HUES6 (cell line): ENCODE measurements around the gene NDEL1.

Experiments used
- H3K27ac ChIP-seq: 2 replicates; pipeline ENCODE4 v1.7.0; 2013; ENCODE audit warnings: low read depth, mild to moderate bottlenecking, low read length, inconsistent platforms
- H3K27me3 ChIP-seq: 2 replicates; pipeline ENCODE4 v1.6.1; 2013; ENCODE audit warnings: low read length; ENCODE audit not compliant: control insufficient read depth, insufficient read depth
- H3K36me3 ChIP-seq: 2 replicates; pipeline ENCODE4 v1.6.1; 2013; ENCODE audit warnings: low read length; ENCODE audit not compliant: control insufficient read depth, insufficient read depth
- H3K4me1 ChIP-seq: 2 replicates; pipeline ENCODE4 v1.6.1; 2013; ENCODE audit warnings: low read length; ENCODE audit not compliant: control insufficient read depth, insufficient read depth
- H3K4me3 ChIP-seq: 2 replicates; pipeline ENCODE4 v1.5.1; 2013; ENCODE audit warnings: low read depth, low read length
- H3K9ac ChIP-seq: one replicate; pipeline ENCODE4 v1.6.1; 2013; ENCODE audit warnings: mild to moderate bottlenecking, low read length
- H3K9me3 ChIP-seq: 2 replicates; pipeline ENCODE4 v1.6.1; 2013; ENCODE audit warnings: low read depth, low read length; ENCODE audit not compliant: control insufficient read depth, insufficient read depth

NDEL1 gene

GRCh38 chr17:8401107-8401506, 34.6 kb upstream of the NDEL1 start:
- H3K36me3 ChIP-seq: no peaks in the 10 kb centered on the region
- no peaks in the 10 kb centered on the region for H3K9me3 ChIP-seq
- no peak overlapping the region for H3K4me3 ChIP-seq

GRCh38 chr17:8402921-8403536, 32.7 kb upstream of the NDEL1 start:
- Histone ChIP-seq H3K9ac (no peak overlapping the region), H3K36me3 (no peaks in the 10 kb centered on the region), H3K27me3 (peaks cover 3% of the 10 kb centered on the region; the same call in 1 of the 2 replicates)

More at GRCh38 chr17:8401107-8401506, 34.6 kb upstream of the NDEL1 start:
- H3K9ac ChIP-seq: no peak overlapping the region
- H3K4me1 ChIP-seq: no peaks in the 10 kb centered on the region
- peaks cover 19% of the 10 kb centered on the region; the same call in 1 of the 2 replicates for H3K27me3 ChIP-seq
- H3K27ac ChIP-seq: no peak overlapping the region

GRCh38 chr17:8405499-8406016, 30.1 kb upstream of the NDEL1 start:
- Histone ChIP-seq H3K36me3 (no peaks in the 10 kb centered on the region), H3K4me1 (peaks cover 10% of the 10 kb centered on the region), H3K27me3 (no peaks in the 10 kb centered on the region), H3K9me3 (no peaks in the 10 kb centered on the region), H3K4me3 (no peak overlapping the region), H3K9ac (no peak overlapping the region), H3K27ac (no peak overlapping the region)

More at GRCh38 chr17:8402921-8403536, 32.7 kb upstream of the NDEL1 start:
- H3K27ac ChIP-seq: no peak overlapping the region
- no peaks in the 10 kb centered on the region for H3K9me3 ChIP-seq
- no peak overlapping the region for H3K4me3 ChIP-seq
- H3K4me1 ChIP-seq: peaks cover under 1% of the 10 kb centered on the region; the same call in 1 of the 2 replicates

DNA sequence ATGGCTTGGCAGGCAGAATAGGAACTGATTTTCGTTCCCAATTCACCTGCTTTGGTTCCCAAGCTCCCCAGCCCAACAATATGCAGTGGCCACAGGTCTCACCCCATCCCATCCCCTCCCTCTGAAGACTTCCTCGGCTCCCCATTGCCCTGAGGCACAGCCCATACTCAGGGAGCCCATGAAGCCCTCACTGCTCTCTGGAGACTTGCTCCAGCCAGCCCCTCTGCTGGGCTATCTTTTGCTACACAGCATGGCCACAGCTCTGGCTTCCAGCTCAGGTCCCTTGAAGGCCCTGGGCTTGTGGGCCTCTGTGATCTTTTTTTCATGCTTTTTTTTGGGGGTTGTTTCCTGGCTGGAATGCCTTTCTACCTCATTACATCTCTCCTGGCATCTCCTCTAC, 29.5 kb upstream of the NDEL1 start:
- Histone ChIP-seq H3K9me3 (no peaks in the 10 kb centered on the region), H3K4me1 (peaks cover 13% of the 10 kb centered on the region), H3K27me3 (no peaks in the 10 kb centered on the region), H3K27ac (no peak overlapping the region), H3K36me3 (no peaks in the 10 kb centered on the region), H3K4me3 (no peak overlapping the region), H3K9ac (no peak overlapping the region)

DNA sequence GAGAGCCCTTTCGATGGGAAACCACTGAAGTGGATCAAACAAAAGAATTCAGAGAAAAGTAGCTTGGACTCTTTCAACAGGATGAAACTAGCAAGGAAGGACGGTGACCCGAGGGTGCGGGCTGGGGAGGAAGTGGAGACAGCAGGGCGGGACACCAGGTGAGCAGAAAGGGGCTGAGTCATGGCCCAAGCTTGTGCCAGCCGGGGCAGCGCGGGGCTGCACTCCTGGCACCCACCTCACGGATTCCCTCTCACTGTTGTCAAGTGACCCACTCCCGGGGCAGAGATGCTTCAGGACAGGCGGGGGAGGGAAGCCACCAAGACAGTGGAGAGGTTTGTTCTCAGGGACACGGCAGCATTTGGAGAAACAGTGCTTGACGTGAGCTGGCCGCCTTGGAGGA, 27.3 kb upstream of the NDEL1 start:
- H3K9ac ChIP-seq: no peak overlapping the region
- no peak overlapping the region for H3K4me3 ChIP-seq
- H3K36me3 ChIP-seq: no peaks in the 10 kb centered on the region
- H3K9me3 ChIP-seq: no peaks in the 10 kb centered on the region
- no peaks in the 10 kb centered on the region for H3K27me3 ChIP-seq
- no peak overlapping the region for H3K27ac ChIP-seq
- peaks cover 13% of the 10 kb centered on the region for H3K4me1 ChIP-seq

DNA sequence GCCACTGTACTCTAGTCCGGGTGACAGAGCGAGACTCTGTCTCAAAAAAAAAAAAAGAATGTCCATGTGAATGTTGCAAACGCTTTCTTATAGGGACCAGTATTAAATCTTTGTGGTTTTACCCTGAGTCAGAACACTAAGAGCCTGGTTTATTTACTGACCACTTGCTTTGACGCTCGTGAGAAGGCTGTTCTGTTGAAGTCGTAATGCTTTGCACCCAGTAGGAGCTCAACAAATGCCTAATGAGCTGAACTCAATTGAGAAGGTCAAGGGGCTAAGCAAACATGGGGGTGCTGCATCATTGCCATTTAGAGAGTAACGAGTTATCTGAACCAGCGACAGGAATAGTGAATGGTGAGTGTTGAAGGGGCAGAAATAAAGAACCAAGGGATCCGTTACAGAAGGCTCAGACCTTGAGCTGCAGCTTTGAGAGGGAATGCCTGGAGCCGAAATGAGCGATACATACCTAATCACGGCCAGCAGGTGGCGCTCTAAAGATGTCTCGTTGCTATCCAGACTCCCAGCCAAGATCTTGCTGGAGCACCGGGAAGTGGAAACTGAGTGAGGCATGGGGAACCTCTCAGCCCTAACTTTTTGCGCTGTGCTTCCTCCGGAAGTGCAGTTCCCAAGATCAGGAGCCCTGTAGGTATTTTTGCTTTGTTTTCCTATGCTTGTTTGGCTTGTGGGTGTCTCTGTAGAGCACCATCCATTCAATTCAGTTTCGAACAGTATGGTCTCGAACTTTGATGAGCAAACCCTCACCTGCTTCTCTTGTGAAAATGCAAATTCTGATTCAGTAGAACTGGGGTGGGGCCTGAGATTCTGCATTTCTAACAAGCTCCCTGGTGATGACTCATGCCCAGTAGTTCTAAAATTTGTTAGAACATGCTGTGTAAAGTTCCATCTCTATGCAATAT, 25.5 kb upstream of the NDEL1 start:
- Histone ChIP-seq H3K36me3 (no peaks in the 10 kb centered on the region), H3K4me3 (no peak overlapping the region), H3K27ac (no peak overlapping the region), H3K27me3 (no peaks in the 10 kb centered on the region), H3K9me3 (no peaks in the 10 kb centered on the region), H3K4me1 (peaks cover 13% of the 10 kb centered on the region), H3K9ac (no peak overlapping the region)

GRCh38 chr17:8410883-8411238, 24.8 kb upstream of the NDEL1 start:
- Histone ChIP-seq H3K9ac (no peak overlapping the region), H3K27ac (no peak overlapping the region), H3K4me3 (no peak overlapping the region), H3K9me3 (no peaks in the 10 kb centered on the region), H3K4me1 (peaks cover 13% of the 10 kb centered on the region), H3K36me3 (no peaks in the 10 kb centered on the region), H3K27me3 (no peaks in the 10 kb centered on the region; the same call in 1 of the 2 replicates)

GRCh38 chr17:8412089-8412488, 23.6 kb upstream of the NDEL1 start:
- H3K9ac ChIP-seq: no peak overlapping the region
- peaks cover 13% of the 10 kb centered on the region for H3K4me1 ChIP-seq
- H3K4me3 ChIP-seq: no peak overlapping the region
- H3K9me3 ChIP-seq: no peaks in the 10 kb centered on the region
- no peak overlapping the region for H3K27ac ChIP-seq
- H3K36me3 ChIP-seq: no peaks in the 10 kb centered on the region
- peaks cover 5% of the 10 kb centered on the region; the same call in 1 of the 2 replicates for H3K27me3 ChIP-seq

DNA sequence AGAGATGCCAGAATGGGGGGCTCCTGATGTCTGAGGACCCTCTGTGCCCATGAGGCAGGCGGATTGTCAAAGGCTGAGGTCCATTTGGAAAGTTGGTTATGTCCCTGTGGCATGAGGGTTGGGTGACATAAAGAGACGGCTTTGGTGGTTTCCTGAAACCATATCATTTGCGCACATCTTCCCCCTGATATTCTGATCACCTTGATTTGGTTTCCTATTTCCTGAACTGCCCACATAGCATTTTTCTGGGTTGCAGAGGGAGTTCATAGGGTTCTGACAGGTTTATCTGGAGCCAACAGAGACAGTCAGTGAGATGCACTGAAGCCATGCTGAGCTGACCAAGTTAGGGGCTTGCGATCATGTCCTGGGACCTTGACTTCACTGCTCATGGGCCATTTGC, 22.4 kb upstream of the NDEL1 start:
- H3K9ac ChIP-seq: no peak overlapping the region
- H3K9me3 ChIP-seq: no peaks in the 10 kb centered on the region
- H3K27ac ChIP-seq: no peak overlapping the region
- no peak overlapping the region for H3K4me3 ChIP-seq
- H3K27me3 ChIP-seq: peaks cover 5% of the 10 kb centered on the region; the same call in 1 of the 2 replicates
- no peaks in the 10 kb centered on the region for H3K36me3 ChIP-seq
- H3K4me1 ChIP-seq: peaks cover 10% of the 10 kb centered on the region

- H3K9me3 ChIP-seq: no peaks in the 10 kb centered on the region
- H3K27me3 ChIP-seq: peaks cover 5% of the 10 kb centered on the region; the same call in 1 of the 2 replicates
- H3K9ac ChIP-seq: no peak overlapping the region
- H3K4me1 ChIP-seq: peaks cover 6% of the 10 kb centered on the region; the same call in 1 of the 2 replicates
- no peak overlapping the region for H3K4me3 ChIP-seq
- H3K36me3 ChIP-seq: no peaks in the 10 kb centered on the region
- H3K27ac ChIP-seq: no peak overlapping the region
Observed at GRCh38 chr17:8413938-8414337, 21.7 kb upstream of the NDEL1 start.

GRCh38 chr17:8417806-8418205, 17.9 kb upstream of the NDEL1 start:
- Histone ChIP-seq H3K27me3 (peaks cover 5% of the 10 kb centered on the region; the same call in 1 of the 2 replicates), H3K36me3 (no peaks in the 10 kb centered on the region), H3K4me3 (no peak overlapping the region), H3K27ac (no peak overlapping the region), H3K4me1 (no peaks in the 10 kb centered on the region), H3K9ac (no peak overlapping the region), H3K9me3 (no peaks in the 10 kb centered on the region)
